ENCODE data around the gene PTPMT1.

Gene PTPMT1

GRCh38 chr11:47616726-47617416 lies 51.5 kb downstream of the PTPMT1 start:
- DNase-seq, result peak; percentile 15

- no peak for DNase-seq
Observed at GRCh38 chr11:47617417-47617809, 52.0 kb downstream of the PTPMT1 start.

- no peak for DNase-seq
Observed at GRCh38 chr11:47620836-47621378, 55.5 kb downstream of the PTPMT1 start.

All from NCI-H1105 treated with DMSO at 0.1 percent for 48 hours (cell line).